HCEC 1CT (cell line): ENCODE measurements around the gene SDCCAG8.

Source experiments
- DNase-seq: peaks from one replicate; pipeline ENCODE4 v3.0.0-alpha.2; 2017

SDCCAG8 gene

GRCh38 chr1:243513726-243514491 is 258.1 kb downstream of the SDCCAG8 start:
- DNase-seq, result no peak

GRCh38 chr1:243514927-243515326 is 259.1 kb downstream of the SDCCAG8 start:
- DNase-seq, result no peak

- no peak for DNase-seq
Observed at GRCh38 chr1:243520831-243521230, 265.0 kb downstream of the SDCCAG8 start.

- no peak for DNase-seq
Observed at GRCh38 chr1:243523766-243524165, 267.9 kb downstream of the SDCCAG8 start.

- DNase-seq, result peak; percentile 68
Observed at GRCh38 chr1:243525085-243525487, 269.2 kb downstream of the SDCCAG8 start.

GRCh38 chr1:243526180-243526579 is 270.3 kb downstream of the SDCCAG8 start:
- no peak for DNase-seq

GRCh38 chr1:243528459-243529121 is 272.7 kb downstream of the SDCCAG8 start:
- DNase-seq, result no peak

- DNase-seq, result no peak
Observed at GRCh38 chr1:243529512-243529911, 273.7 kb downstream of the SDCCAG8 start.

GRCh38 chr1:243535014-243535413 is 279.2 kb downstream of the SDCCAG8 start:
- DNase-seq, result no peak

- no peak for DNase-seq
Observed at GRCh38 chr1:243539636-243540035, 283.8 kb downstream of the SDCCAG8 start.

GRCh38 chr1:243542739-243543415 is 287.0 kb downstream of the SDCCAG8 start:
- no peak for DNase-seq

- DNase-seq, result peak; percentile 53
Observed at GRCh38 chr1:243543501-243543900, 287.7 kb downstream of the SDCCAG8 start.

GRCh38 chr1:243546457-243546856 is 290.6 kb downstream of the SDCCAG8 start:
- no peak for DNase-seq

GRCh38 chr1:243547891-243548290 is 292.1 kb downstream of the SDCCAG8 start:
- DNase-seq, result no peak

GRCh38 chr1:243548516-243548915 is 292.7 kb downstream of the SDCCAG8 start:
- DNase-seq, result no peak

- peak; percentile 90 for DNase-seq
Observed at GRCh38 chr1:243549108-243549507, 293.3 kb downstream of the SDCCAG8 start.
